GM12801 (cell line): Measurements from ENCODE around the gene SPATA20.

Experiments
- TF ChIP-seq, protein P1 (sequence below): IDR thresholded peaks from one replicate; pipeline ENCODE4 v1.5.1; 2011; ENCODE audit warnings: control low read depth; ENCODE audit not compliant: insufficient read length; ENCODE audit errors: extremely low read depth

Gene SPATA20

DNA sequence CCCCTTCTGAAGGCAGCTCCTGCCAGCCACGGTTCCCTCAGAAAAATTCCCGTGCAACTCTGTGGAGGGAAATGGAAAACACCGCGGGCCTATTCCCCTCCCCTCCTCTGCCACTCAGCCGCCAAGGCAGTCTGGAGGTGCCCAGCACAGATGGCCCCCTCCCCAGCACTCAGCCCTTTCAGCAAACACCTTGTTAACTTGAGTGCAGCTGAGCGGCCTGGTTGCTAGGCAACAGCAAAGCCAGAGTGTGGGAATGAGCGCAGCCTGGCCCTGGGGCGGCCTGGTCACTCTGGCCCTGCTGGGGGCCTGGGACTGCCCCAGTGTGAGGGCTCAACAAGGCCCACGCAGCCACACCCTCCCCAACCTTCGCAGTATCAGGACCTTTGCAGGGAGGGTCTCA, 46.3 kb downstream of the SPATA20 start:
- TF ChIP-seq, protein P1, sequence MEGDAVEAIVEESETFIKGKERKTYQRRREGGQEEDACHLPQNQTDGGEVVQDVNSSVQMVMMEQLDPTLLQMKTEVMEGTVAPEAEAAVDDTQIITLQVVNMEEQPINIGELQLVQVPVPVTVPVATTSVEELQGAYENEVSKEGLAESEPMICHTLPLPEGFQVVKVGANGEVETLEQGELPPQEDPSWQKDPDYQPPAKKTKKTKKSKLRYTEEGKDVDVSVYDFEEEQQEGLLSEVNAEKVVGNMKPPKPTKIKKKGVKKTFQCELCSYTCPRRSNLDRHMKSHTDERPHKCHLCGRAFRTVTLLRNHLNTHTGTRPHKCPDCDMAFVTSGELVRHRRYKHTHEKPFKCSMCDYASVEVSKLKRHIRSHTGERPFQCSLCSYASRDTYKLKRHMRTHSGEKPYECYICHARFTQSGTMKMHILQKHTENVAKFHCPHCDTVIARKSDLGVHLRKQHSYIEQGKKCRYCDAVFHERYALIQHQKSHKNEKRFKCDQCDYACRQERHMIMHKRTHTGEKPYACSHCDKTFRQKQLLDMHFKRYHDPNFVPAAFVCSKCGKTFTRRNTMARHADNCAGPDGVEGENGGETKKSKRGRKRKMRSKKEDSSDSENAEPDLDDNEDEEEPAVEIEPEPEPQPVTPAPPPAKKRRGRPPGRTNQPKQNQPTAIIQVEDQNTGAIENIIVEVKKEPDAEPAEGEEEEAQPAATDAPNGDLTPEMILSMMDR, result no peak

DNA sequence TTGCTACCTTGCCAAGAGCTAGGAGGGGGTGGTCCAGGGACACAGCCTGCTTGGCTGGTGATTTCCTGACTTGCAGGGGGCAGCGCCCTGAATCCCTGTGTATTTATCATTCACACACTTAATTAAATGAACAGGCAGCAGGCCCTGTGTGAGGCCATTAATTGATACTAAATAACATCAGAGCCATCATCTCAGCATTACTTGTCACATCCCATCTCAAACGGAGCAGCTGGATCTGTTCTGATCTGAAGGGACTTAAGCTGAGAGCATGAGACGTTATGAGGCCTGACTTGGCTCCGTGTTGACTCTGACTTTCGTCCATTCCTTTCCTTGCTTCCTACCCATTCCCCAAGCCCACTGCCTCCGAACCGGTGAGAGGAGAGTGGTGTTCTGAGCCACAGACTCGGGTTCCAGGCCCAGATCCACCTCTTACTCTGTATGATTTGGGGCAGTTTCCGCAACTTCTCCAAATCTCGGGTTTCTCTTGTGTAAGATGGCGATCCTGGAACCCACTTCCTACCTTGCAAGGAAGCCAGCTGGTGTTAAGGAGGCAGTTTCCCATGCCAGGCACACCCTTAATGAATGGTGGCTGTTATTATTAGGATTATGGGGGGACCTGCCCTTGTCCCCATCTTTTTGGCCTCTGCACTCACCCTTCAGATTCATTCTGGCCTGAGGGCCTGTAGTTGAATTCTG, 47.3 kb downstream of the SPATA20 start:
- TF ChIP-seq, protein P1, result no peak

DNA sequence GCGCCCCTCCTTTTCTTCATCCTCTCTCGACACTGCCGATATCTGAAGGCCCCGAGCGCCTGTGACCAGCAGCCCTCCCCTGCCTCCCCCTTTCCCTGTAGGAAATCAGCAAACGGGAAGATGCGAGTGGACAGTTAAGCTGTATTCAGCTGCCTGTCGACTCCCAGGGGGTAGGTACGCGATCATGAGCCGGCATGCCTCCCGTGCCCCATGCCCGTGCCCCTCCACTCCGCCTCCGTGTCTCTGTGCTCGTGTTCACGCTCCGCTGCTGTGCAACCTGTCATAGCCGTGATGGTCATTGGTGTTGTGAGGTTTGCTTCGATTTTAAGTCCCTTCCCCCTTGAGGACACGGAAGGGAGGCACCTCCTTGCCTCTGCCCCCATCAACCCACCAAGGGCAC, 47.9 kb downstream of the SPATA20 start:
- TF ChIP-seq, protein P1, result no peak

DNA sequence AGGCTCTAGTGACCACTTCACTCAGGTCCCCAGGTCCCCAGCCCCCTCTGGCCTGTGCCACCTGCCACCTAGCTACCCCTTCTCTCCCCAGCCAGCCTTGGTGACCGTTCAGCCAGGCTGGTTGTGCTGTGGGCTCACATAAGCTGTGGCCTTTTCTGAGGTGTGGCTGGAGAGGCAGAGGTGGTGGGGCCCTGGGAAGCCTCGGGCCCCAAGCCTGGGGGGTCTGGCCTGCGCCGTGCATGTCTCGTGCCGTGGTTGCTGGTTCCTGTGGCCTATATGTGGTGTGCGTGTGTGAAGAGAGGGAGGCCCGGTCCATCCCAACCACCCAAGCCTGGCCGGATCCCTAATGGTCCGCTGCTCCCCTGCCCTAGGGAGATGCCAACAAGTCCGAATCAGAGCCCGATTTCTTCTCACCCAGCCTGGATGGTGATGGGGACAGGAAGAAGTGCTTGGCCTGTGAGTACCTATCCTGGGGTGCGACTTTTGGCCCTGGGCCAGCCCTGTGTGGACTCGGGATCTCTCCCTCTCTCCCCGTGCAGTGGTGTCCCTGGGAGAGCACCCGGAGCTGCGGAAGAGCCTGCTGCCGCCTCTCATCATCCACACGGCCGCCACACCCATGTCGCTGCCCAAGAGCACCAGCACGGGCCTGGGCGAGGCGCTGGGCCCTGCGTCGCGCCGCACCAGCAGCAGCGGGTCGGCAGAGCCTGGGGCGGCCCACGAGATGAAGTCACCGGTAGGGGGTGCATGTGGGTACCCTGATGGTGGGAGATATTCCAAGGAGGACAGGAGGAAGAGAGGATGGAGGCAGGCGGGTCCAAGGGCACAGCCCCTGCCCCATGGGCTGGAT, 49.4 kb downstream of the SPATA20 start:
- TF ChIP-seq, protein P1, result no peak

DNA sequence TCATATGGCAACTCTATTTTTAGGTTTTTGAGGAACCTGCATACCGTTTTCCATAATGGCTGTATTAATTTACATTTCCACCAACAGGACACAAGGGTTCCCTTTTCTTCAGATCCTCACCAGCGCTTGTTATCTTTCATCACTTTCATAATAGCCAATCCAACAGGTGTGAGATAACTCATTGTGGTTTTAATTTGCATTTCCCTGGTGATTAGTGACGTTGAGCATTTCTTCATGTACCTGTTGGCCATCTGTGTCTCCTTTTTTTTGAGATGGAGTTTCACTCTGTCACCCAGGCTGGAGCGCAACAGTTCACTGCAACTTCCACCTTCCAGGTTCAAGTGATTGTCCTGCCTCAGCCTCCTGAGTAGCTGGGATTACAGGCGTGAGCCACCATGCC, 51.5 kb downstream of the SPATA20 start:
- TF ChIP-seq, protein P1, result no peak

DNA sequence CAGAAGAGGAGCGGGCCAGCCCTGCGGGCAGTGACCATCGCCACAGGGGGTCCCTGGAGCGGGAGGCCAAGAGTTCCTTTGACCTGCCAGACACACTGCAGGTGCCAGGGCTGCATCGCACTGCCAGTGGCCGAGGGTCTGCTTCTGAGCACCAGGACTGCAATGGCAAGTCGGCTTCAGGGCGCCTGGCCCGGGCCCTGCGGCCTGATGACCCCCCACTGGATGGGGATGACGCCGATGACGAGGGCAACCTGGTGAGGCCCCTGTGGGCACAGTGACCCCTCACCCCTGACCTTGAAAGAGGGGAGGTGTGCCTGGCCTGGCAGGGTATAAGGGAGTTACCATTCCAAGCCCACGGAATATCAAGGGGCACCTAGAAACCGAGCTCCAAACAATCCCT, 52.6 kb downstream of the SPATA20 start:
- TF ChIP-seq, protein P1, result no peak

DNA sequence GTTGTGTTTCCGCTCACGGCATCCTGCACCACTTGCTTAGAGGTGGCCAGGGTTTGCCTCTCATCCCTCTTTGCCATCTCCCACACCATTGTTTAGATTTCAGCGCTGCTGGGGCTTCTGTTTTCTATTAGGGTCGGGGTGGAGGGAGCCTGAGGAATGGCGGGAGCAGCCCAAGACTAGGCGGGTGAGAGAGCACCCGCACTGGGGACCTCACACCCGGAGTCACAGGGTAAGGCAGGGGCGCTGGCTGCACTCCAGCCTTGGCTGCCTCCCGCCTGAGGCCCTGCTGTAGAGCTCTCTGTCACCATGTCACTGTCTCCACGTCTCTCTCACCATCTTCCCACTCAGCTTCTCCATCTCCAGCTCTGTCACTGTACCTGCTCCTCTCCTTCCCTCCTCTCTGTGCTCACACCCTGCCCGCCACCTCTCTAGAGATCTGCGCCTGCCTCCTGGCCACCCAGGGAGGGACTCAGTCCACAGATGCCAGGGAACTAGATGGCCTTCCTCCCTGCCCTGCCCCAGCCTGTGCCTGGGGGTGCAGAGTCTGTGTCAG, 54.9 kb downstream of the SPATA20 start:
- TF ChIP-seq, protein P1, result no peak
